GM19455 (cell line): Measurements from ENCODE around the gene SNX2.
"Not testable (repeated sequence)": the region's sequence is repeated elsewhere in the genome, so short reads cannot be mapped to it uniquely, and the experiment has no call there.

Experiments used
- ATAC-seq: cut with Tn5 transposase; IDR thresholded peaks from one replicate; pipeline ENCODE4 v1.9.1; 2021; ENCODE audit not compliant: unreplicated experiment

Gene SNX2

DNA sequence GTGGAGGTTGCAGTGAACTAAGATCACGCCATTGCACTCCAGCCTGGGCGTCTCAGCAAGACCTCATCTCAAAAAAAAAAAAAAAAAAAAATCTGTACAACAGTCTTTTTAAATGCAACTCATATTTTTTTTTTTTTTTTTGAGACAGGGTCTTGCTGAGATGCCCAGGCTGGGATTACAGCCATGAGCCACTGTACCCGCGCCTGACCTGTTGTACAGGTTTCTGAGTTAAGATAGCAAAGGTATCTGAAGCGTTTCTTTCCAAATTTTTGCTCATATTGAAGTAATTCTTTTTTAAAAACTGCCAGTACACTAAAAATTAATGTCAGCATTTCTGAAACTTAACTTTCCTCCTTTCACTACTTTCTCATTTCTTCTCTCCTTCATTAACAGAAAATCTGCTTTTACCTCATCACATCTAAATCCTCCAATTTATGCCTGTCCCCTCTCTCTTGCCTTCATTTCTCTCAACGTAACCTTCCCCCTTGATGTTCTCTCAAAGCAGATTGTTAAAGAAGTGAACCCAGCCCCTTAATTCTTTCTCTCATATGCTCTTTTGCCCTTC, 67.2 kb downstream of the SNX2 start:
- ATAC-seq, result no peak

DNA sequence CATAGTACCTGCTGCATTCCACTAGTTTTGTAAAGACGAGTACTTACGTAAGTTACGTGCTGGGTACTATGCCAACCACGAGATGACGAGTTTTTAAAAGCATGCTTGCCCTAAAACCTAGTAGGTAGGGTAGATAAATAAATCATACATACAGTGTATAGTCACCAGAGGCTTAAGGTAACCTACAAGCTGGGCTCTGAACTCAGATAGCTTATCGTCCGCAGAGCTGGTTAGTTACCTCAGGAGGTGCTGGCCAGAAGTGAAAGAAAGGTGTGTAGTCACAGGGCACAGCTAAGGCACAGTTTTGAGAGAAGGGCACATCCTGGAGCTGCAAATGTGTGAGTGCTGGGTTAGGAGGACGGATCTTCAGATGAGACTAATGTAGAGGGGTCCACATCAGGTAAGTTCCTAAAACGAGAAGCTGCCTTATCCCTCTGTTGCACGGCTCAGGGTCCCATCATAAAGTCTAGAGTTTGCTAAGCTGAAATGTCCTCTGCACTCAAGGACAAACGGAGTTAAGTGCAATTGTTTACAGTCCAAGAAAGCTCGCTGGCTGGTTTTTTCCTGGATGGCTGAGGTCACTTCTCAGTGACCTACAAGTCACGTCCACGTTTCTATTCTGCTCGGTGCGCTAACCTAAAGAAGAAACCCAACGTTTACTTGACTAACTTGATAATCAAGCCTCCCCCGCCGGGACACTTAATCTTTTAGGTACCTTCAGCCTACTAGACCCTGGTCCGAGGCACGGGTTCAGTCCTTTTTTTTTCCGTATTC, 69.4 kb downstream of the SNX2 start:
- ATAC-seq, result no peak

DNA sequence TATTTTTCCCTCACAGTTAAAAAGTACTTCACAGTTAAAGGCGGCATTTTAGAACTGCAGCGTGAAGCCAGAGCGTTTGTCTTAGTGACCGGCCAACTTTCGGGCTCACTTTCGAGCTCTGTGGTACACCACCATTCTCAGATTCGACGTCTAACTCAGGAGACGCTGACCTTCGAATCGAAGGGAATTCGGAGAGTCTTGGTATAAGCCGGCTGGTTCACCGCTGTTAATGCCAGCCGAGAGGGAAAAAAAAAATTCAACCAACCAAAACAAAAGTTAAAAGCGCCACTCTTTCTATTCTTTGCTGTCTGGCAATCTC, 70.0 kb downstream of the SNX2 start:
- ATAC-seq, result peak; percentile 56

DNA sequence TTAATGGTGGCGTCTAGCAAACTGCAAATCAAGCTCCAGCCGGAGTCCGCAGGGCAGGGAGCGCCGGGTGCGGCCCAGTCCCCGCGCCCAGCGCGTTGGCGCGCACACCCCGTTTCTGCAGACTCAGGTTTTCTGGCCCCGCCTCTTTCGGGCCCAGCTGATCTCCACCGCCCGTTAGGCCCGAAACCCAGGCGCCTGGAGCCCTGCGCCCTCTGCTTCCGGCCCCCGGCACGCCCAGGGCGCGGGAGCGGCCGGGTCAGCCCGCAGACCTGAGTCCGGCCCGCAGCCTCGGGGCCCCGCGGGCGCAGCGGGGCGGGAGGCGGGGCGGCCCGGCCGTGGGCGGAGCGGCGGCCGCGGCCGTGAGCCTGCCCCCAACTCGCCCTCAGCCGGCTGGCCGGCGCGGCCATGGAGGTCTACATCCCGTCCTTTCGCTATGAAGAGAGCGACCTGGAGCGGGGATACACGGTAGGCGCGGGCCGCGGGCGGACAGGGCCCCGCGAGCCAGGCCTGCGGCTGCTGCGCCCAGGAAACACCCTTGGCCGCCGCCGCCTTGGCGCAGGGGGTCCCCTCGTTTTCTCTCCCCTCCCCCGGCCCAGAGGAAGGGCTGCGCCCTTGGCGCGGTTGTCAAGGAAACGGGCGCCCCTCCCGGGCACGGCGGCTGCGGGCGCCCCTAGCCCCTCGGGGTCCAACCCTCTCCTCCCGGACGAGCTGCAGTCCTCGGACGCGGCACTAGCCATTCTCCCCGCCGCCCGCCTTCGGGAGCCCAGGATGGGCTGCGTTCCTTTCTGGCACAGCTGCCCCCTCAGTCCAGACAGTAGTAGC, 70.6 kb downstream of the SNX2 start, which contains the start of gene SNX24:
Gene SNX24, plus strand, starts transcription at position 385 of the 822 bp plus-strand sequence. Its CDS starts 21 bp downstream, at position 406.
- ATAC-seq, result peak; percentile 86

DNA sequence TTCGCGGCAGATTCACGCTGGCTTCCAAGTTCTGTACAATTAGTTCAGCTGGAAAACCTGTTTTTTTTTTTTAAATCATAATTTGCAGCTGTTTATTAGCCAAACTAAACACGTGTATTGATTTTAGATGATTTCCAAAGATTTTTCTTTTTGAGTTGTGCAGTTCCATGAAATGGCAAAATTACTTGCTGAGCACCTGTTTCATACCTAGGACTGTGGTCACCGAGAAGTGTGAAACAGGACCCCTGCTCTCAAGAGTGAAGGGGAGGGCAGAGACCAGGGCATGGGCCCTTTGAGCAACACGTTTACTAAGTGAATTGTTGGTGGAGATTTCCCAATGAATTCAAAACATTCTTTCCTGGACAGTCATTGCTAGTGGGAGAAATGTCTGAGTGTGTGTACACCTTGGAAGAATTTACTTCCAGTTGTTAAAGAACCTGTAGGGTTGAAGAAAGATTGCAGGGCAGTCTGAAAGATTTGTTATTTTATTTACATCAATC, 71.2 kb downstream of the SNX2 start:
- no peak for ATAC-seq

DNA sequence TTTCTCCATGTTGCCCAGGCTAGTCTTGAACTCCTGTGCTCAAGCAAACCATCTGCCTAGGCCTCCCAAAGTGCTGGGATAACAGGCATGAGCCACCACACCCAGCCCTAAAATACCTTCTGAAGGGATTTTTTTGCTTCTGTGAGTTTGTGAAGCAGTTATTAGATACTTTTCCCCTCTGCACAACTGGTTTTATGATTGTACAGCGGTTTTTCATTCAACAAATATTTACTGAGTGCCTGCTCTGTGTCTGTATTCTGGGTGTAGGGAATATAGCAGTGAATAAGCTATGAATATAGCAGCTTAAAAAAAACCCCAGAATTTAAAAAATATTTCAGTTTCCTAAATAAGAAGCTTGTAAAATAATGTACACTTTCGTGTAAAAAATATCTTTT, 72.8 kb downstream of the SNX2 start:
- no peak for ATAC-seq

DNA sequence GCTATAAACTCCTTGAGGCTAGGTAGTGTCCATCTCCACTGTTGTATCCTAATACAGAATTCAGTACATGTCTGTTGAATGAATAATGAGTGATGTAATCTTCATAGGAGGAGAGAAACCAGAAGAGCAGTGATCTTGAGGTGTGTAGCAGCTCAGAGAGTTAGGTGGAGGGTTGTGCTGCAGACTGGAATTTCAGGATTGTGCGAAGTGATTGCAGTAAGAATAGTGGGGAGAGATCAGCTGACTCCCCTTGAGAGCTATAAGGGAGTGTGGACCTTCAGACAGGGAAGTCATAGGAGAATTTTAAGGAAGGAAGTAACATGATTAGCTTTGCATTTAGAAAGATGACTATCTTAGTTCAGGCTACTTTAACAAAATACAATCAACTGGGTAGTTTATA, 74.9 kb downstream of the SNX2 start:
- no peak for ATAC-seq

DNA sequence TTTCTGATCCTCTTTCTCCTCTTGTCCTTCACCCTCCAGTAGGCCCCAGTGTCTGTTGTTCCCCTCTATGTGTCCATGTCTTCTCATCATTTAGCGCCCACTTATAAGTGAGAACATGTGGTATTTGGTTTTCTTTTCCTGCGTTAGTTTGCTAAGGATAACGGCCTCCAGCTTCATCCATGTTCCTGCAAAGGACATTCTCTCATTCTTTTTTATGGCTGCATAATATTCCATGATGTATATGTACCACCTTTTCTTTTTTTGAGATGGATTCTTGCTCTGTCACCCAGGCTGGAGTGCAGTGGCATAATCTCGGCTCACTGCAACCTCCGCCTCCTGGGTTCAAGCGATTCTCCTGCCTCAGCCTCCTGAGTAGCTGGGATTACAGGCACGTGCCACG, 82.7 kb downstream of the SNX2 start:
- not testable (repeated sequence) for ATAC-seq

DNA sequence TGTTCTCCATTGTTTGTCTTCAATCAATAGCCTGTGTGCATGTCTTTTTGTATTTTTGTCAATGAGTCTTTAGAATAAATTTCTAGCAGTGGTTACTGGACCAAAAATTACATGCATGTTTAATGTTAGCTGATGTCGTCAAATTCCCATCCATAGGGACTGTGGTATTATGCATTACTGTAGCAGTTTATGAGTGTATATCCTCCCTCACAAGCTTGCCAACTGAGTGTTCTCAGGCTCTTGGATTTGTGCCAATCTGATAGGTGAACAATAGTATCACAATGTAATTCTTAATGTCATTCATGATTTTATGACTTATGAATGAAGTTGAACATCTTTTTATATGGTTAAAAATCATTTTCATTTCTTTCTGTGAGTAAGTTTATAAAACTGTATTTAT, 83.6 kb downstream of the SNX2 start:
- ATAC-seq, result no peak

DNA sequence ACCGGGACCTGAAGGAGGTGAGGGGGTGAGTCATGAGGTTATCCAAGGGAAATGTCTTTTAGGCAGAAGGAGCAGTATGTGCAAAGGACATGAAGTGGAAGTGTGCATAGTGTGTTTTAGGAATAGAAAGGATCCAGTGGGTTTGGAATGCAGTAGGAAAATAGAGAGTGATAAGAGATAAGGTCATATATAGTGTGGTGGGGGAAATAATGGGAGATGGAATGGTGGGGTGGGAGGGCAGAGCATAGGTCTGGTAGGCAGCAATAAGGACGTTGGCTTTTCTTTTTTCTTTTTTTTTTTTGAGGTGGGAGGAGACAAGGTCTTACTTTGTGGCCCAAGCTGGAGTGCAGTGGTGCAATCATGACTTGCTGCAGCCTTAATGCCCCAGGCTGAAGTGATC, 88.4 kb downstream of the SNX2 start:
- no peak for ATAC-seq

DNA sequence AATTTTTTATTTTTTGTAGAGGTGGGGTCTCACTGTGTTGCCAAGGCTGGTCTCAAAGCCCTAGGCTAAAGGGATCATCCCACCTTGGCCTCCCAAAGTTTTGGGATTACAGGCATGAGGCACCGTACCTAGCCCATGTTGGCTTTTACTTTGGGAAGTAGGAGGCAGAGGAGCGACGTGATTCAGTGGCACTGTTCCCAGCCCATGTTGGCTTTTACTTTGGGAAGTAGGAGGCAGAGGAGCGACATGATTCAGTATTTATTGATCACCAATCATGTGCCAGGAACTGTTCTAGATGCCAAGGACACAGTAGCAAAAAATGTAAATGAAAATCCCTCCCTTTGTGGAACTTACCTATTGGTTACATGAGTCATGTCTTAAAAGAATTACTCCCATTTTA, 88.8 kb downstream of the SNX2 start:
- ATAC-seq, result no peak

DNA sequence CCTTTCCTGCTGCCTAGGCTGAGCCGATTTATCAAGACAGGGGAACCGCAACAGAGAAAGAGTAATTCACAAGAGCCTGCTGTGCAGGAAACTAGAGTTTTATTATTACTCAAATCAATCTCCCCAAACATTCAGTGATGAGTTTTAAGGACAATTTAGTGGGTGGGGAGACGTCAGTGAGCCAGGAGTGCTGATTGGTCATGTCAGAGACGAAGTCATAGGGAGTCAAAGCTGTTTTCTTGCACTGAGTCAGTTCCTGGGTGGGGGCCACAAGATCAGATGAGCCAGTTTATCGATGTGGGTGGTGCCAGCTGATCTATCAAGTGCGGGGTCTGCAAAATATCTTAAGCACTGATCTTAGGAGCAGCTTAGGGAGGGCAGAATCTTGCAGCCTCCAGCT, 89.5 kb downstream of the SNX2 start:
- no peak for ATAC-seq

DNA sequence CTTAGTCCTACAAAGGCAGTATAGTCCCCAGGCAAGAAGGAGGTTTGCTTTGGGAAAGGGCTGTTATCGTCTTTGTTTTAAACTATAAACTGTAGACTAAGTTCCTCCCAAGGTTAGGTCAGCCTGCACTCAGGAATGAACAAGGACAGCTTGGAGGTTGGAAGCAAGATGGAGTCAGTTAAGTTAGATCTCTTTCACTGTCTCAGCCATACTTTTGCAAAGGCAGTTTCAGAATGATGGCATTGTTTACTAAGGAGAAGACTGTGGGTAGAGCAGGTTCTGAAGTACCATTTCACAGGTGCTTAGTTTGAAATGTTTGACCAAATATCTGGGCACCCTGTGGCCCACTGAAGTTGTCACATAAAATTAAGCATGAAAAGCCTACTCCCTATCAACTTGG, 90.0 kb downstream of the SNX2 start:
- no peak for ATAC-seq

DNA sequence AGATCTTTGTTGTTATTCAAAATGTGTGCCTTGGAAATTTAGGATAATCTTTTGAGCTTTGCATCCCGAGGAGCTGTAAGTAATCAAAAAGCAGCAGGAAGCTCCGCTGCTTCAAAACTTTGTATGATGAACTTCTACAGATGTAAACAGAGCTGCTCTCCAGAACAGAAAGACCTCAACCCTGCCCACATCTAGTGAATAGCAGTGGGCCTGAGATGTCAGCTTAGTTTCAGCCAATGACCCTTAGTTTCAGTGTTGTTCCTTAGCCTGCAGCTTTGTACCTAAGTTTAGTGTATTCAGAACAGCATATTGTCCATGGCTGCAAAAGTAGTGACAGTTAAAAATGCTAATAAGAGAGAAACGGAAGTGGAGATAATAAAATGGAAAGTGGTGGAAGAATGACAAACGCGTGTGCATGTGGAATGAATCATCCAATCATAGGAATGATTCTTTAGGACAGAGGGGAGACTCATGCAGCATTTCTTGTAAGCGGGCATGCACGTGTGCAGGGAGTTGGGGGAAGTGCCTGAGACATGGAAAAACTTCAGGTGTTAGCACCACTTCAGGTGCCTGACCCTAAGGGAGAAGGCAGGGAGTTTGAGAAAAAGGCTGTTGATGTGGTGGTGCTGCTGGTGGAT, 95.5 kb downstream of the SNX2 start:
- ATAC-seq, result no peak

DNA sequence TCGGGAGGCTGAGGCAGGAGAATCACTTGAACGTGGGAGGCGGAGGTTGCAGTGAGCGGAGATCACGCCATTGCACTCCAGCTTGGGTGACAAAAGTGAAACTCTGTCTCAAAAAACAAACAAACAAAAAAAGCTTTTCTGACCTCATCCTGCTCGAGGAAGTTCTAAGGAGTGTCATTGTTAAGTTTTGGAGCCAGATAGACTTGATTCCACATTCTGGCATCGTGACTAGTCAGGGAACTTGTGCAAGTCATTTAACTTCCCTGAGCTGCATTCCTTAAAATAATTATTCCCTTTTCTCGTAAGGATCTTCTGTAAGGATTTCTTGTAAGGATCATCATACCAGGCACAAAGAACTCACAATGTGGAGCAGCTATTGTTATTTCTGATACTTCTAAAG, 96.8 kb downstream of the SNX2 start:
- ATAC-seq, result no peak

DNA sequence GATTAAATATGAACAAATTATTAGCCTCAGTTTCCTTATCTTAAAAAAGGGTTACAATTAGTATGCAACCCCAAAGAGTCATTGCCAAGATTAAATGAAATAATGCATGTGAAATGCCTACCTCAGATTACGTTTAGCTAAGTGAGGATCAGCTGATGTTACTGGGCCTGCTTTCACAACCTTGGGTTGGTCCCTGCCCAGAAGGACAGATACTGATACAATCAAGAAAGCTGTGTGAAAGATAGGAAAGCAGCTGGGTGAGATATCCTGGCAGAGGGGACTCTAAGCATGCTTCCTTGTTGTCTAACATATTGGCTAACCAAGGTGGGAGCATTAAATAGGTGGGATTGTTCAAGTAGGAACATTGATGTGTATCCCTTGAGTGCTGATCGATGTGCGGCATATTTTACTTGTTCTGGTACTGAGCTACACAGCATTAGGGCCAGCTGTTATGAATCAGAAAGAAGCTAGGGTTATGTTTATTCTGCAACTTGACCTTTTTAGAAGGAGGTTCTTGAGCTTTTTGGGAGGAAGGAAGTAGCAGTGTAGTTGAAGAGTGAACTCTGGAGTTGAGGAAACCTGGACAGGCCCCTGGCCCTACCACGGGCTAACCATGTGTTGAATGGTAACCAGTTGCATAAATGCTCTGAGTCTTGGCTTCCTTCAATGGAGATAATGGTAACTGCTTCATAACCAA, 99.4 kb downstream of the SNX2 start:
- no peak for ATAC-seq

DNA sequence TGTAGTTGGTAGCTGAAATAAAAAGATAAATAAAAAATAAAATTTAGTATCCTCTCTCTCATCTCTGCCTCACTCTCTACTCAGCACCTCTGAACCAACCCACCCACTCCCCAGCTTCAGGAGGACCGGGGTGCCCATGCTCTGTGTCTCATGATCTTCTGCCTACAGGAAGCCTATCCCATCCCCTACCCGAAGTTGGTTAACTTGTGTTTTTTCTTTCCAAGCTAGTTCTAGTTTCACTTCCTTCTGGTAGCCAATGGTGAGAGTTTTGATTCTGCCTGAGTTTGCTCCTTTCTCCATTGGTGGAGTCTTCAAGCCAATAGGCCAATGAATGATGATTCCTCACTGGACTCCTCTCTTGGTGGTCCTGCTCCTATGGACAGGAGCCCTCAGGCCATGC, 102.6 kb downstream of the SNX2 start:
- ATAC-seq, result no peak

DNA sequence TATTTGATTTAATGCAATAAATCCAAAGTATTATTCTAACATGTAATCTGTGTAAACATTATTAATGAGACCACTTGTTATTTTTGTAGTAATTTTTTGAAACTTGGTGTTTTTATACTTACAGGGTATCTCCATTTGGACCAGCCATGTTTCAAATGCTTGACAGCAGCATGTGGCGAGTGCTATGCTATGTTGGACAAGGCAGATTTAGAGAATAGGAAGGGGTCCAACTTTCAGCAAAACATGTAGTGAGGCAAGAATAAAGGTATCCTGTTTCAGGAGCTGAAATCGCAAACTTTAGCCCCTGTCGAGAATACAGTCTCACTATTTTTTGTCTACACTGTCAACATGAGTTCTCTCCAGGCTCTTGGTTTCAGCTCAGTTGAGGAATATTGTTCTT, 104.2 kb downstream of the SNX2 start:
- ATAC-seq, result no peak
